HepG2 (cell line): ENCODE measurements around the gene PRKAG1. TPM values are rescaled to one million over a fixed set of nuclear protein-coding genes. Genes with fewer than 3 reads are reported as not detected.

ENCODE experiments used
- ATAC-seq: fragments of 200-7000 bp; cut with Tn5 transposase; 3 replicates; pipeline ENCODE4 v1.9.1; 2020; ENCODE audit warnings: mild to moderate bottlenecking, moderate library complexity
- BruUV-seq: library from RNA; stranded (reverse); fragments of 400-500 nt; replicated peaks from 2 replicates; lab custom pipeline; 2021; lab: Mats Ljungman, UMichigan
- CTCF ChIA-PET: fragments of 300-600 bp; formaldehyde crosslinking; extraction: SDS; loops from one replicate; lab custom pipeline; 2021; ENCODE audit warnings: low total read pairs, inconsistent platforms, low intra/inter-chr PET ratio; lab: Yijun Ruan, JAX
- POLR2A ChIA-PET: fragments of 350-600 bp; sonication (Branson Sonifier 250); formaldehyde crosslinking; loops from one replicate; lab custom pipeline; 2020; ENCODE audit warnings: antibody characterized with exemption, inconsistent platforms; lab: Yijun Ruan, JAX
- DNase-seq: peaks from one replicate; pipeline ENCODE4 v3.0.0-alpha.2; 2015; ENCODE audit warnings: low spot score
- FAIRE-seq: peaks from 3 replicates; lab custom pipeline; 2011; peaks lifted over from hg19 to GRCh38; lab: Jason Lieb, UNC
- H2AFZ ChIP-seq: one replicate; pipeline ENCODE4 v1.6.1; 2011; ENCODE audit warnings: low read length, inconsistent platforms
- H3K27ac ChIP-seq: fragments of 300-600 bp; 3 replicates; pipeline ENCODE4 v1.8.0; 2011; ENCODE audit warnings: mixed run types, mild to moderate bottlenecking, mixed read lengths, low read length, inconsistent platforms; ENCODE audit not compliant: insufficient read depth; ENCODE audit errors: extremely low read length
- H3K27me3 ChIP-seq, 2 experiments: fragments of 200-600 bp in 1 of 2; 2 replicates in 1 of 2; 3 replicates in 1 of 2; pipeline versions ENCODE4 v1.6.0 to v1.8.0; 2011; ENCODE audit warnings: low read length in 2 of 2, mild to moderate bottlenecking in 2 of 2, moderate library complexity in 2 of 2, inconsistent platforms in 1 of 2; ENCODE audit not compliant: insufficient read depth in 2 of 2, control insufficient read depth in 1 of 2
- H3K36me3 ChIP-seq, 2 experiments: fragments of 200-600 bp in 1 of 2; replicated peaks in 1 of 2; 2 replicates in 1 of 2; 3 replicates in 1 of 2; pipeline versions ENCODE4 v1.5.1 to v1.8.0; 2011; ENCODE audit warnings: low read length in 2 of 2, inconsistent platforms in 1 of 2; ENCODE audit not compliant: insufficient read depth in 2 of 2, control insufficient read depth in 1 of 2
- H3K4me1 ChIP-seq: 2 replicates; pipeline ENCODE4 v1.5.1; 2012; ENCODE audit warnings: low read length, inconsistent platforms; ENCODE audit not compliant: insufficient read depth
- H3K4me2 ChIP-seq: 2 replicates; pipeline ENCODE4 v1.6.0; 2011; ENCODE audit warnings: low read depth, low read length, inconsistent platforms
- H3K4me3 ChIP-seq, 3 experiments: fragments of 200-600 bp in 1 of 3; sonication (generic), shearing (Covaris generic) in 1 of 3; replicated peaks in 1 of 3; 2 replicates each; pipeline ENCODE4 v1.5.1; 2011 to 2016; ENCODE audit warnings: low read length in 3 of 3, inconsistent platforms in 2 of 3, low read depth in 2 of 3, mild to moderate bottlenecking in 2 of 3, control low read depth in 1 of 3, mixed read lengths in 1 of 3; ENCODE audit not compliant: insufficient read depth in 1 of 3
- H3K79me2 ChIP-seq: one replicate; pipeline ENCODE4 v1.6.1; 2011; ENCODE audit warnings: low read length, inconsistent platforms; ENCODE audit not compliant: insufficient read depth
- H3K9ac ChIP-seq: 2 replicates; pipeline ENCODE4 v1.6.0; 2011; ENCODE audit warnings: mild to moderate bottlenecking, low read depth, low read length, inconsistent platforms; ENCODE audit not compliant: insufficient read depth
- H3K9me3 ChIP-seq: 2 replicates; pipeline ENCODE4 v1.5.1; 2012; ENCODE audit warnings: mild to moderate bottlenecking, low read length
- H4K20me1 ChIP-seq: 2 replicates; pipeline ENCODE4 v1.6.0; 2011; ENCODE audit warnings: inconsistent platforms, mild to moderate bottlenecking, low read length, moderate library complexity; ENCODE audit not compliant: insufficient read depth
- JARID2 ChIP-seq: sonication (generic); formaldehyde crosslinking; IDR thresholded peaks from 2 replicates; pipeline ENCODE4 v1.8.1; 2023; ENCODE audit warnings: missing genetic modification reagents, inconsistent platforms; ENCODE audit not compliant: insufficient replicate concordance
- KDM5B ChIP-seq: sonication (generic); formaldehyde crosslinking; IDR thresholded peaks from 2 replicates; pipeline ENCODE4 v1.4.0; 2020; ENCODE audit warnings: missing genetic modification reagents, mild to moderate bottlenecking, borderline replicate concordance
- WGBS: methylation state at CpG from one replicate; pipeline ENCODE4 v1.1.6; 2017; ENCODE audit warnings: low lambda C conversion rate; 5-methylcytosine and 5-hydroxymethylcytosine counted together
- in situ Hi-C: cut with HindIII; loops from 2 replicates; pipeline ENCODE4 v1.10.0; 2017; ENCODE audit warnings: low pct_unique_long_range_greater_than_20kb; ENCODE audit not compliant: extremely low pct_ligation_motif_present
- intact Hi-C: fragments of 100-400 bp; cut with micrococcal nuclease; formaldehyde crosslinking; loops from one replicate; pipeline ENCODE4 v1.10.0; 2022; ENCODE audit not compliant: unreplicated experiment
- polyA plus RNA-seq, 8 experiments: library from polyadenylated mRNA; depleted of rRNA in 3 of 8; stranded (reverse) in 7 of 8; unstranded in 1 of 8; fragments of >200 nt; fragmentation: Illumina TruSeq in 4 of 8; extraction: Trizol in 4 of 8; gene quantifications; 2 replicates each; pipeline versions ENCODE4 v1.2.1 to v1.2.3, GENCODE V29; 2011 to 2016; ENCODE audit warnings: low read depth in 4 of 8, missing spikeins in 1 of 8, mixed read lengths in 1 of 8; ENCODE audit not compliant: insufficient read depth in 1 of 8
- total RNA-seq, 5 experiments: library from RNA; depleted of rRNA; stranded (reverse); fragments of >200 nt; fragmentation: Illumina TruSeq; extraction: Trizol; gene quantifications; 2 replicates each; pipeline ENCODE4 v1.2.3, GENCODE V29; 2016; ENCODE audit warnings: low read depth in 1 of 5
- TF ChIP-seq, protein P1 (sequence below): sonication (generic); formaldehyde crosslinking; IDR thresholded peaks from 2 replicates; pipeline ENCODE4 v1.8.0; 2022; ENCODE audit warnings: low read depth, missing genetic modification reagents
- TF ChIP-seq, protein P2 (sequence below): sonication (generic); formaldehyde crosslinking; IDR thresholded peaks from 2 replicates; pipeline ENCODE4 v1.4.0; 2020; ENCODE audit warnings: missing genetic modification reagents
- TF ChIP-seq, protein P3 (sequence below): sonication (generic); formaldehyde crosslinking; IDR thresholded peaks from 2 replicates; pipeline ENCODE4 v1.8.1; 2023; ENCODE audit warnings: mild to moderate bottlenecking, inconsistent platforms, moderate library complexity, missing genetic modification reagents, borderline replicate concordance
- TF ChIP-seq, protein P4 (sequence below): sonication (generic); formaldehyde crosslinking; conservative IDR thresholded peaks from 2 replicates; pipeline ENCODE4 v1.8.0; 2022; ENCODE audit warnings: missing genetic modification reagents
- TF ChIP-seq, protein P5 (sequence below): sonication (generic); formaldehyde crosslinking; IDR thresholded peaks from 2 replicates; pipeline ENCODE4 v1.4.0; 2020; ENCODE audit warnings: mild to moderate bottlenecking, missing genetic modification reagents
- TF ChIP-seq, protein P6 (sequence below): sonication (generic); formaldehyde crosslinking; IDR thresholded peaks from 2 replicates; pipeline ENCODE4 v1.9.0; 2021; ENCODE audit warnings: missing genetic modification reagents, borderline replicate concordance

PRKAG1 gene
- total and polyA plus RNA-seq, 2 of the 13 experiments (the other 11 are each of a cell fraction or from before 2014, with no cell fraction given): 26.1 to 32.8 TPM

DNA sequence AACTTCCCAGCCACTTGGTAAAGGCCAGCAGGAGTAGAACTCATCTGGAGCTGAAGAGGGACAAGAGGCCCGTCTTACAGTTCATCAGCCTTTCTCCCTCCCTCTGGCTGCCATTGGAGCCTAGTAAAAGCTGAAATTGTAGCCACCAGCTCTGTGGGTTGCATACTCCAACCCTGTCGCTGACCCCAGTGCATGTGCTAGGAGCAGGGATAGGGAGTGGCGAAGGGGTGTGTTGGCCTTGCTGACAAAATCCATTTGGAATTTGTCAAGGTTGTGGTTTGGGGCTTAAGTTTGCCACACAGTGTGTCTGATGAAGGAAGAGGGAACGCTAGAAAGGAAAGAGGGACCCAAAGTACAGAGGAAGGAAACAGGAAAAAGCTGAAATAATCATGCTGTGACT is 57.2 kb downstream of the PRKAG1 start (continued):
- TF ChIP-seq, protein P1, sequence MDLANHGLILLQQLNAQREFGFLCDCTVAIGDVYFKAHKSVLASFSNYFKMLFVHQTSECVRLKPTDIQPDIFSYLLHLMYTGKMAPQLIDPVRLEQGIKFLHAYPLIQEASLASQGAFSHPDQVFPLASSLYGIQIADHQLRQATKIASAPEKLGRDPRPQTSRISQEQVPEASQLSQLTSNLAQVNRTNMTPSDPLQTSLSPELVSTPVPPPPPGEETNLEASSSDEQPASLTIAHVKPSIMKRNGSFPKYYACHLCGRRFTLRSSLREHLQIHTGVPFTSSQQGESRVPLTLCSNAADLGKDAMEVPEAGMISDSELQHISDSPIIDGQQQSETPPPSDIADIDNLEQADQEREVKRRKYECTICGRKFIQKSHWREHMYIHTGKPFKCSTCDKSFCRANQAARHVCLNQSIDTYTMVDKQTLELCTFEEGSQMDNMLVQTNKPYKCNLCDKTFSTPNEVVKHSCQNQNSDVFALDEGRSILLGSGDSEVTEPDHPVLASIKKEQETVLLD: no peak

DNA sequence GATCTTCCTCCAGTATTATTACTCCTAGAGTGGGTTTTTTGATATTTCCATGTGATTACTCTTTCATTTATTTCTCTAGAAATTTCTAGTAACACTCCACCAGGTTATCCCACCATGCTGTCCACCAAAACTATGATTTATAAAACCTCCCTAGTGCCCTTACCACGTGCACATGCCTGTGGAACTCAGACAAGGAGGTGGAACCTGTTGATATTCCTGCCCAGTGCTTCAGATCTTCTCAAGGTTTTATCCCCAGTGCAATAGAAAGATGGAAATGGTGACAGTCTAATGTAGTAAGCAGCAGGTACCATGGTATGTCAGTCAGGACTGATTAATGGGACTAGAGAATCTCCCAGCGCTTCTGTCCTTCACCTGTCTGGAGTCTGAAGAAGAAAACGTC is 57.7 kb downstream of the PRKAG1 start:
- Histone ChIP-seq H3K36me3 (no peaks in the 10 kb centered on the region), H3K4me3 (no peak overlapping the region), H3K9me3 (no peaks in the 10 kb centered on the region), H4K20me1 (peaks cover 5% of the 10 kb centered on the region; the same call in 1 of the 2 replicates), H3K27me3 (peaks cover 0 to 16% of the 10 kb centered on the region in 2 experiments; a peak in 1 of 5 replicates), H3K9ac (no peak overlapping the region), H3K4me2 (no peak overlapping the region), H3K27ac (no peak overlapping the region), H2AFZ (no peak overlapping the region), H3K4me1 (peaks cover 19% of the 10 kb centered on the region), H3K79me2 (peaks cover 10% of the 10 kb centered on the region)
- in situ Hi-C loops (no loop called here), intact Hi-C loops (no loop called here)
- 25% methylated on average over 2 of the region's 3 CpGs for WGBS
- CTCF ChIA-PET: no interaction called here
- FAIRE-seq: no peak
- POLR2A ChIA-PET: no interaction called here
- DNase-seq: no peak
- BruUV-seq: no TSS peak
- ATAC-seq: no peak
- TF ChIP-seq, protein P2, sequence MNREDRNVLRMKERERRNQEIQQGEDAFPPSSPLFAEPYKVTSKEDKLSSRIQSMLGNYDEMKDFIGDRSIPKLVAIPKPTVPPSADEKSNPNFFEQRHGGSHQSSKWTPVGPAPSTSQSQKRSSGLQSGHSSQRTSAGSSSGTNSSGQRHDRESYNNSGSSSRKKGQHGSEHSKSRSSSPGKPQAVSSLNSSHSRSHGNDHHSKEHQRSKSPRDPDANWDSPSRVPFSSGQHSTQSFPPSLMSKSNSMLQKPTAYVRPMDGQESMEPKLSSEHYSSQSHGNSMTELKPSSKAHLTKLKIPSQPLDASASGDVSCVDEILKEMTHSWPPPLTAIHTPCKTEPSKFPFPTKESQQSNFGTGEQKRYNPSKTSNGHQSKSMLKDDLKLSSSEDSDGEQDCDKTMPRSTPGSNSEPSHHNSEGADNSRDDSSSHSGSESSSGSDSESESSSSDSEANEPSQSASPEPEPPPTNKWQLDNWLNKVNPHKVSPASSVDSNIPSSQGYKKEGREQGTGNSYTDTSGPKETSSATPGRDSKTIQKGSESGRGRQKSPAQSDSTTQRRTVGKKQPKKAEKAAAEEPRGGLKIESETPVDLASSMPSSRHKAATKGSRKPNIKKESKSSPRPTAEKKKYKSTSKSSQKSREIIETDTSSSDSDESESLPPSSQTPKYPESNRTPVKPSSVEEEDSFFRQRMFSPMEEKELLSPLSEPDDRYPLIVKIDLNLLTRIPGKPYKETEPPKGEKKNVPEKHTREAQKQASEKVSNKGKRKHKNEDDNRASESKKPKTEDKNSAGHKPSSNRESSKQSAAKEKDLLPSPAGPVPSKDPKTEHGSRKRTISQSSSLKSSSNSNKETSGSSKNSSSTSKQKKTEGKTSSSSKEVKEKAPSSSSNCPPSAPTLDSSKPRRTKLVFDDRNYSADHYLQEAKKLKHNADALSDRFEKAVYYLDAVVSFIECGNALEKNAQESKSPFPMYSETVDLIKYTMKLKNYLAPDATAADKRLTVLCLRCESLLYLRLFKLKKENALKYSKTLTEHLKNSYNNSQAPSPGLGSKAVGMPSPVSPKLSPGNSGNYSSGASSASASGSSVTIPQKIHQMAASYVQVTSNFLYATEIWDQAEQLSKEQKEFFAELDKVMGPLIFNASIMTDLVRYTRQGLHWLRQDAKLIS (CRISPR knock-in tag): no peak
- TF ChIP-seq, protein P3, sequence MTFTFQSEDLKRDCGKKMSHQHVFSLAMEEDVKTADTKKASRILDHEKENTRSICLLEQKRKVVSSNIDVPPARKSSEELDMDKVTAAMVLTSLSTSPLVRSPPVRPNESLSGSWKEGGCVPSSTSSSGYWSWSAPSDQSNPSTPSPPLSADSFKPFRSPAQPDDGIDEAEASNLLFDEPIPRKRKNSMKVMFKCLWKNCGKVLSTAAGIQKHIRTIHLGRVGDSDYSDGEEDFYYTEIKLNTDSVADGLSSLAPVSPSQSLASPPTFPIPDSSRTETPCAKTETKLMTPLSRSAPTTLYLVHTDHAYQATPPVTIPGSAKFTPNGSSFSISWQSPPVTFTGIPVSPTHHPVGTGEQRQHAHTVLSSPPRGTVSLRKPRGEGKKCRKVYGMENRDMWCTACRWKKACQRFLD (CRISPR knock-in tag): no peak
- TF ChIP-seq, protein P4, sequence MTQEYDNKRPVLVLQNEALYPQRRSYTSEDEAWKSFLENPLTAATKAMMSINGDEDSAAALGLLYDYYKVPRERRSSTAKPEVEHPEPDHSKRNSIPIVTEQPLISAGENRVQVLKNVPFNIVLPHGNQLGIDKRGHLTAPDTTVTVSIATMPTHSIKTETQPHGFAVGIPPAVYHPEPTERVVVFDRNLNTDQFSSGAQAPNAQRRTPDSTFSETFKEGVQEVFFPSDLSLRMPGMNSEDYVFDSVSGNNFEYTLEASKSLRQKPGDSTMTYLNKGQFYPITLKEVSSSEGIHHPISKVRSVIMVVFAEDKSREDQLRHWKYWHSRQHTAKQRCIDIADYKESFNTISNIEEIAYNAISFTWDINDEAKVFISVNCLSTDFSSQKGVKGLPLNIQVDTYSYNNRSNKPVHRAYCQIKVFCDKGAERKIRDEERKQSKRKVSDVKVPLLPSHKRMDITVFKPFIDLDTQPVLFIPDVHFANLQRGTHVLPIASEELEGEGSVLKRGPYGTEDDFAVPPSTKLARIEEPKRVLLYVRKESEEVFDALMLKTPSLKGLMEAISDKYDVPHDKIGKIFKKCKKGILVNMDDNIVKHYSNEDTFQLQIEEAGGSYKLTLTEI (CRISPR knock-in tag): no peak
- TF ChIP-seq KDM5B (CRISPR knock-in tag): no peak
- TF ChIP-seq, protein P5, sequence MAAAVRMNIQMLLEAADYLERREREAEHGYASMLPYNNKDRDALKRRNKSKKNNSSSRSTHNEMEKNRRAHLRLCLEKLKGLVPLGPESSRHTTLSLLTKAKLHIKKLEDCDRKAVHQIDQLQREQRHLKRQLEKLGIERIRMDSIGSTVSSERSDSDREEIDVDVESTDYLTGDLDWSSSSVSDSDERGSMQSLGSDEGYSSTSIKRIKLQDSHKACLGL: no peak
- no peak for TF ChIP-seq JARID2
- TF ChIP-seq, protein P6, sequence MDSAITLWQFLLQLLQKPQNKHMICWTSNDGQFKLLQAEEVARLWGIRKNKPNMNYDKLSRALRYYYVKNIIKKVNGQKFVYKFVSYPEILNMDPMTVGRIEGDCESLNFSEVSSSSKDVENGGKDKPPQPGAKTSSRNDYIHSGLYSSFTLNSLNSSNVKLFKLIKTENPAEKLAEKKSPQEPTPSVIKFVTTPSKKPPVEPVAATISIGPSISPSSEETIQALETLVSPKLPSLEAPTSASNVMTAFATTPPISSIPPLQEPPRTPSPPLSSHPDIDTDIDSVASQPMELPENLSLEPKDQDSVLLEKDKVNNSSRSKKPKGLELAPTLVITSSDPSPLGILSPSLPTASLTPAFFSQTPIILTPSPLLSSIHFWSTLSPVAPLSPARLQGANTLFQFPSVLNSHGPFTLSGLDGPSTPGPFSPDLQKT (CRISPR knock-in tag): no peak
